B cell (primary cell): Measurements from ENCODE around the gene PCDHGA3. TPM values are rescaled to one million over a fixed set of nuclear protein-coding genes. Genes with fewer than 3 reads are reported as not detected.

Experiments used
- ATAC-seq: fragments of 200-7000 bp; cut with Tn5 transposase; one replicate; pipeline ENCODE4 v1.10.0; 2021; ENCODE audit warnings: low read depth, mild to moderate bottlenecking, moderate number of reproducible peaks, moderate library complexity
- CTCF ChIA-PET: fragments of 350-600 bp; sonication (Branson Sonifier 250); formaldehyde crosslinking; loops from one replicate; lab custom pipeline; 2021; ENCODE audit warnings: antibody characterized with exemption, inconsistent platforms; lab: Charles Lee
- POLR2A ChIA-PET: fragments of 350-600 bp; sonication (Branson Sonifier 250); formaldehyde crosslinking; loops from one replicate; lab custom pipeline; 2021; ENCODE audit warnings: antibody characterized with exemption; lab: Charles Lee
- DNase-seq: peaks from one replicate; pipeline ENCODE4 v3.0.0; 2013
- H2AFZ ChIP-seq: 2 replicates; pipeline ENCODE4 v1.6.1; 2012; ENCODE audit warnings: mild to moderate bottlenecking, low read depth, low read length; ENCODE audit not compliant: insufficient read depth, poor library complexity, severe bottlenecking
- H3K27ac ChIP-seq, 2 donors: 1 replicate in 1 of 2; 2 replicates in 1 of 2; pipeline ENCODE4 v1.5.1; 2012 to 2013; ENCODE audit warnings: low read length in 2 of 2, mild to moderate bottlenecking in 2 of 2, moderate library complexity in 1 of 2
- H3K27me3 ChIP-seq, 4 experiments: fragments of 200-600 bp in 1 of 4; sonication (generic) in 1 of 4; replicated peaks in 1 of 4; 1 replicate in 2 of 4; 2 replicates in 2 of 4; pipeline versions ENCODE4 v1.6.1 to v1.7.0; 2013 to 2016; ENCODE audit warnings: low read length in 3 of 4, mild to moderate bottlenecking in 2 of 4, mixed read lengths in 1 of 4, moderate library complexity in 1 of 4; ENCODE audit not compliant: insufficient read depth in 4 of 4, control insufficient read depth in 3 of 4; ENCODE audit errors: control extremely low read depth in 1 of 4
- H3K36me3 ChIP-seq, 2 experiments: replicated peaks in 1 of 2; 1 replicate in 1 of 2; 2 replicates in 1 of 2; pipeline versions ENCODE4 v1.6.1 to v1.7.1; 2013; ENCODE audit warnings: low read length in 1 of 2; ENCODE audit not compliant: insufficient read depth in 2 of 2, control insufficient read depth in 1 of 2; ENCODE audit errors: control extremely low read depth in 1 of 2, extremely low read depth in 1 of 2
- H3K4me1 ChIP-seq, 2 donors: fragments of 200-600 bp in 1 of 2; sonication (generic) in 1 of 2; 1 replicate in 1 of 2; 2 replicates in 1 of 2; pipeline versions ENCODE4 v1.5.1 to v1.6.1; 2013 to 2017; ENCODE audit warnings: low read length in 2 of 2; ENCODE audit not compliant: control insufficient read depth in 2 of 2, insufficient read depth in 2 of 2
- H3K4me2 ChIP-seq: replicated peaks from 2 replicates; pipeline ENCODE3; 2012; ENCODE audit warnings: mild to moderate bottlenecking, low read depth, low read length; ENCODE audit not compliant: poor library complexity, severe bottlenecking
- H3K4me3 ChIP-seq, 5 experiments: fragments of 200-600 bp in 1 of 5; sonication (generic) in 1 of 5; 1 replicate in 3 of 5; 2 replicates in 2 of 5; pipeline versions ENCODE4 v1.5.1 to v1.7.0; 2011 to 2016; ENCODE audit warnings: low read length in 4 of 5, mild to moderate bottlenecking in 4 of 5, low read depth in 2 of 5, control low read depth in 1 of 5, moderate library complexity in 1 of 5; ENCODE audit not compliant: insufficient read depth in 1 of 5; ENCODE audit errors: control extremely low read depth in 1 of 5, extremely low read depth in 1 of 5
- H3K79me2 ChIP-seq: fragments of 200-600 bp; sonication (generic); one replicate; pipeline ENCODE4 v1.6.0; 2016; ENCODE audit warnings: low read length; ENCODE audit not compliant: control insufficient read depth, insufficient read depth
- H3K9ac ChIP-seq: fragments of 200-600 bp; sonication (generic); 2 replicates; pipeline ENCODE4 v1.6.1; 2017; ENCODE audit warnings: mild to moderate bottlenecking, low read length, moderate library complexity
- H3K9me3 ChIP-seq, 3 donors: one replicate each; pipeline versions ENCODE4 v1.6.1 to v1.7.1; 2013; ENCODE audit warnings: low read length in 2 of 3; ENCODE audit not compliant: control insufficient read depth in 2 of 3, insufficient read depth in 1 of 3; ENCODE audit errors: control extremely low read depth in 1 of 3
- H4K20me1 ChIP-seq: 2 replicates; pipeline ENCODE4 v1.6.0; 2012; ENCODE audit warnings: mild to moderate bottlenecking, low read length; ENCODE audit not compliant: insufficient read depth, control insufficient read depth, poor library complexity, severe bottlenecking
- H3K27ac Mint-ChIP-seq: one replicate; pipeline ENCODE4 v1.8.0; 2021; ENCODE audit warnings: mixed read lengths
- H3K27me3 Mint-ChIP-seq: one replicate; pipeline ENCODE4 v1.8.0; 2021; ENCODE audit warnings: mixed read lengths
- H3K4me1 Mint-ChIP-seq: one replicate; pipeline ENCODE4 v1.8.0; 2021; ENCODE audit warnings: mixed read lengths
- H3K4me3 Mint-ChIP-seq: one replicate; pipeline ENCODE4 v1.8.0; 2021; ENCODE audit warnings: mixed read lengths
- H3K9me3 Mint-ChIP-seq: one replicate; pipeline ENCODE4 v1.8.0; 2022; ENCODE audit warnings: mixed read lengths; ENCODE audit not compliant: insufficient read depth
- EZH2 ChIP-seq: IDR thresholded peaks from 2 replicates; pipeline ENCODE4 v1.6.1; 2012; ENCODE audit warnings: borderline replicate concordance, low read depth, mild to moderate bottlenecking, moderate library complexity, low read length; ENCODE audit not compliant: insufficient read depth, poor library complexity, severe bottlenecking
- whole genome bisulfite sequencing: methylation state at CpG from one replicate; pipeline ENCODE4 v1.1.5; 2013; ENCODE audit warnings: missing lambda C conversion rate; ENCODE audit not compliant: insufficient coverage; 5-methylcytosine and 5-hydroxymethylcytosine counted together
- intact Hi-C: fragments of 100-400 bp; cut with micrococcal nuclease; formaldehyde crosslinking; loops from one replicate; pipeline ENCODE4 v1.10.0; 2022
- polyA plus RNA-seq: library from polyadenylated mRNA; depleted of rRNA; stranded (reverse); fragments of >200 nt; gene quantifications from 2 replicates; pipeline ENCODE4 v1.2.3, GENCODE V29; 2012
- total RNA-seq, 2 donors: library from RNA; stranded (reverse); fragments of 120-200 nt in 1 of 2; gene quantifications; 1 replicate in 1 of 2; 2 replicates in 1 of 2; pipeline versions ENCODE4 v1.2.3 to v1.2.4, GENCODE V29; 2013 to 2022
- TF ChIP-seq, protein P1 (sequence below): fragments of 200-600 bp; IDR thresholded peaks from one replicate; pipeline ENCODE4 v1.8.0; 2022; ENCODE audit warnings: antibody characterized with exemption, mild to moderate bottlenecking

Gene PCDHGA3
- total and polyA plus RNA-seq, 2 donors (not counting 1 experiment from before 2014, with no cell fraction given): 0.10 to 0.32 TPM

DNA sequence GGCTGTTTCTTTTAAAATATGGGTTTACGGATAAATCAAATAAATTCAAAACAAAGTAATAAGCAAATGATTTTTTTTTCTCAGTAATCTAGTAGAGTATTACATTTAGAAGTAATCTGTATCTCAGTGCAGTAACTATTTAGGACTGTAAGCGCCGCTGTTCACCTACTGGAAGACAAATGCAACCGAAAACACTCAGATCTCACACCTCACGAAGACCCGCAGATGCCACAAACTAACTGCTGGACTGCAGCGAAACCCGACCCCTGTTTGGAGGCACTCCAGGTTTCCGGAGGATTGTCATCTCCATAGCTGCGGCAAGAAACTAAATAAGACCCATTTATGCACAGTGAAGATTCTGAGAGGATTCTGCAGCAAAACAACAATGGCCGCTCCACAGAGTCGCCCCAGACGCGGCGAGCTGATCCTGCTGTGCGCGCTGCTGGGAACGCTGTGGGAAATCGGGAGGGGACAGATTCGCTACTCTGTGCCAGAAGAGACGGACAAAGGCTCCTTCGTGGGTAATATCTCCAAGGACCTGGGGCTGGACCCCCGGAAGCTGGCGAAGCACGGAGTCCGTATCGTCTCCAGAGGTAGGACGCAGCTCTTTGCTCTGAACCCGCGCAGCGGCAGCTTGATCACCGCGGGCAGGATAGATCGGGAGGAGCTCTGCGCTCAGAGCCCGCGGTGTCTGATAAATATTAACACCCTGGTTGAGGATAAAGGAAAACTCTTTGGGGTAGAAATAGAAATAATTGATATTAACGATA lies 49.0 kb downstream of the PCDHGA3 start, which contains the start of gene PCDHGA8:
TSS of gene PCDHGA8 (plus strand) at position 205 of the 770 bp plus-strand sequence. CDS start at position 386, 181 bp downstream.
- H3K4me2 ChIP-seq: no peak within 1 kb of the TSS
- peaks cover 0 to 61% (median 38%) of the 10 kb centered on the region in 4 experiments for H3K27me3 ChIP-seq
- no peaks in the 10 kb centered on the region for H3K4me1 ChIP-seq
- H2AFZ ChIP-seq: no peak within 1 kb of the TSS
- ChIA-PET CTCF (interaction anchor here (3.1 kb wide), 1 partner anchor 171 kb away, joined by 13 read pairs; no protein-coding TSS in a partner anchor), POLR2A (no interaction called here)
- Mint-ChIP-seq H3K27ac (no peak within 1 kb of the TSS), H3K4me1 (no peaks in the 10 kb centered on the region), H3K27me3 (peaks cover 60% of the 10 kb centered on the region), H3K4me3 (no peak within 1 kb of the TSS), H3K9me3 (peaks cover 12% of the 10 kb centered on the region)
- H3K9me3 ChIP-seq: peaks cover 1 to 51% (median 26%) of the 10 kb centered on the region in 3 donors
- TF ChIP-seq, protein P1, sequence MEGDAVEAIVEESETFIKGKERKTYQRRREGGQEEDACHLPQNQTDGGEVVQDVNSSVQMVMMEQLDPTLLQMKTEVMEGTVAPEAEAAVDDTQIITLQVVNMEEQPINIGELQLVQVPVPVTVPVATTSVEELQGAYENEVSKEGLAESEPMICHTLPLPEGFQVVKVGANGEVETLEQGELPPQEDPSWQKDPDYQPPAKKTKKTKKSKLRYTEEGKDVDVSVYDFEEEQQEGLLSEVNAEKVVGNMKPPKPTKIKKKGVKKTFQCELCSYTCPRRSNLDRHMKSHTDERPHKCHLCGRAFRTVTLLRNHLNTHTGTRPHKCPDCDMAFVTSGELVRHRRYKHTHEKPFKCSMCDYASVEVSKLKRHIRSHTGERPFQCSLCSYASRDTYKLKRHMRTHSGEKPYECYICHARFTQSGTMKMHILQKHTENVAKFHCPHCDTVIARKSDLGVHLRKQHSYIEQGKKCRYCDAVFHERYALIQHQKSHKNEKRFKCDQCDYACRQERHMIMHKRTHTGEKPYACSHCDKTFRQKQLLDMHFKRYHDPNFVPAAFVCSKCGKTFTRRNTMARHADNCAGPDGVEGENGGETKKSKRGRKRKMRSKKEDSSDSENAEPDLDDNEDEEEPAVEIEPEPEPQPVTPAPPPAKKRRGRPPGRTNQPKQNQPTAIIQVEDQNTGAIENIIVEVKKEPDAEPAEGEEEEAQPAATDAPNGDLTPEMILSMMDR: no peak
- no peak for TF ChIP-seq EZH2
- no peak within 1 kb of the TSS for H3K4me3 ChIP-seq
- H3K79me2 ChIP-seq: no peaks in the 10 kb centered on the region
- DNase-seq: no peak
- ATAC-seq: no peak
- no peak within 1 kb of the TSS for H3K9ac ChIP-seq
- H3K36me3 ChIP-seq: no peaks in the 10 kb centered on the region
- 44% methylated on average over 26 of the region's 38 CpGs for WGBS
- intact Hi-C loops: no loop called here
- H4K20me1 ChIP-seq: no peaks in the 10 kb centered on the region
- no peak within 1 kb of the TSS for H3K27ac ChIP-seq

DNA sequence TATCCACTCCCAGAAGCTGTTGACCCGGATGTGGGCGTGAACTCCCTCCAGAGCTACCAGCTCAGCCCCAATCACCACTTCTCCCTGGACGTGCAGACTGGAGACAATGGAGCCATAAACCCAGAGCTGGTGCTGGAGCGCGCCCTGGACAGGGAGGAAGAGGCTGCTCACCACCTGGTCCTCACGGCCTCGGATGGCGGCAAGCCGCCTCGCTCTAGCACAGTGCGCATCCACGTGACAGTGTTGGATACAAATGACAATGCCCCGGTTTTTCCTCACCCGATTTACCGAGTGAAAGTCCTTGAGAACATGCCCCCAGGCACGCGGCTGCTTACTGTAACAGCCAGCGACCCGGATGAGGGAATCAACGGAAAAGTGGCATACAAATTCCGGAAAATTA lies 49.6 kb downstream of the PCDHGA3 start:
- Histone ChIP-seq H3K79me2 (no peaks in the 10 kb centered on the region), H4K20me1 (no peaks in the 10 kb centered on the region), H2AFZ (no peak overlapping the region), H3K27ac (no peak overlapping the region), H3K27me3 (peaks cover 0 to 60% (median 38%) of the 10 kb centered on the region in 4 experiments), H3K36me3 (no peaks in the 10 kb centered on the region), H3K4me3 (no peak overlapping the region), H3K4me2 (no peak overlapping the region), H3K9ac (no peak overlapping the region), H3K9me3 (peaks cover under 1 to 54% (median 26%) of the 10 kb centered on the region in 3 donors), H3K4me1 (no peaks in the 10 kb centered on the region)
- intact Hi-C loops: no loop called here
- DNase-seq (no peak), ATAC-seq (no peak)
- Mint-ChIP-seq H3K4me3 (no peak overlapping the region), H3K27me3 (peaks cover 58% of the 10 kb centered on the region), H3K27ac (no peak overlapping the region), H3K9me3 (peaks cover 12% of the 10 kb centered on the region), H3K4me1 (no peaks in the 10 kb centered on the region)
- 41% methylated on average over 13 of the region's 21 CpGs for WGBS
- TF ChIP-seq, protein P1: no peak
- TF ChIP-seq EZH2: no peak
- ChIA-PET POLR2A (interaction anchor here (0.7 kb wide), 1 partner anchor 45 kb away, joined by 3 read pairs; no protein-coding TSS in a partner anchor), CTCF (interaction anchor here (3.1 kb wide), 1 partner anchor 171 kb away, joined by 13 read pairs; no protein-coding TSS in a partner anchor)
